GM18505 (cell line): ENCODE data around the gene TAL2.

Source experiments
- ATAC-seq: cut with Tn5 transposase; IDR thresholded peaks from one replicate; pipeline ENCODE4 v1.9.1; 2021; ENCODE audit not compliant: unreplicated experiment
- POLR2A ChIP-seq: IDR thresholded peaks from 4 replicates; pipeline ENCODE4 v1.6.1; 2011; ENCODE audit warnings: borderline replicate concordance; ENCODE audit not compliant: insufficient read depth, insufficient read length; ENCODE audit errors: extremely low read depth

Gene TAL2

DNA sequence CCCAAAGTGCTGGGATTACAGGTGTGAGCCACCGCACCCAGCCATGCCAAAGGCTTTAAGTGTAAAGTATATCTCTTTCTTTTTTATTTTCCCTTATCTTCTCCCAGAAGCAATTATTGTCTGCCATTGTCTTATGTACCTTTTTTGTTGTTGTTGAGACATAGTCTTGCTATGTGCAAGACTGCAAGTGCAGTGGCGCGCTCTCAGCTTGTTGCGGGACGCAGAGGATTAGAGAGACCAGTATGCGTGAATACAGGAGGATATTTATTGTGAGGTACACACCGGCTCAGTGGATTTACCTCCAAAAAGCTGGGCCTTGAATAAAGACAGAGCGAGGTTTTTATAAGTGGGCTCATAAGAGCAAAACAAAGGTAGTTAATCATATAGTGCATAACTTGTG, 43.9 kb downstream of the TAL2 start:
- ATAC-seq: no peak
- no peak for TF ChIP-seq POLR2A

DNA sequence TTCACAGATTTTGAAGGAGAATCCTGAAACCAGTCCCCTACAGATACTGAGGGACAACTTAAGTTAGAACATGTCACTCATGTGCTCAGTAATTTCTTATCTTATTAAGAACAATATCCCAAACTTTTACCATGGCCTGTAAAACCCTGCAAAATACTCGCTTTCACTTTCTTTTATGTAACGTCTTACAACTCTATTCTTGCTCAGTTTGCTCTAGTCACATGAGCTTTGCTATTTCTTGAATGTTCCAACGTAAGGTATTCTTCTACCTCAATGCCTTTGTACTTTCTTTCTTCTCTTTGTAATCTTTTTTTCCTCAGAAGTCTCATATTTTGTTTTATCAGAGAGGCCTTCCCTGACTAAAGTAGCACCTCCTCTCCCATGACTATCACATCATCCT, 46.1 kb downstream of the TAL2 start:
- TF ChIP-seq POLR2A: no peak
- ATAC-seq: no peak

DNA sequence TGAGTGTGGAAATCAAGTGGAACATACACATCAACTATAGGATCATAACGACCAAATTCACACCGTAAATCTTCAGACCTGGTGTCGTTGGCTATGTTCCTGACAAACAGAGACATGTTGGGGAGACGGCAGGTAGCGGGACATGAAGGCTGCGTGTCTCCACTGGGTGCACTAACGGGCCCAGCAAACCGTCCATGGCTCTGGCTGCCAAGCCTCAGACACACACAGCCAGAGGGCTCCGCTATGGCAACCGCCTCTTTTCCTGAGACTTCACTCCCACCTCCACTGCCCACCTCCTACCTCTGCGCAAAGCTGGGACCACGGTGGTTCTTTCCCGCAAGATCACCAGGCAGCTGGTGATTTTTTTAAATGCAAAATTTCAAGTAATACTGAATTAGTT, 48.4 kb downstream of the TAL2 start:
- no peak for TF ChIP-seq POLR2A
- ATAC-seq: no peak

DNA sequence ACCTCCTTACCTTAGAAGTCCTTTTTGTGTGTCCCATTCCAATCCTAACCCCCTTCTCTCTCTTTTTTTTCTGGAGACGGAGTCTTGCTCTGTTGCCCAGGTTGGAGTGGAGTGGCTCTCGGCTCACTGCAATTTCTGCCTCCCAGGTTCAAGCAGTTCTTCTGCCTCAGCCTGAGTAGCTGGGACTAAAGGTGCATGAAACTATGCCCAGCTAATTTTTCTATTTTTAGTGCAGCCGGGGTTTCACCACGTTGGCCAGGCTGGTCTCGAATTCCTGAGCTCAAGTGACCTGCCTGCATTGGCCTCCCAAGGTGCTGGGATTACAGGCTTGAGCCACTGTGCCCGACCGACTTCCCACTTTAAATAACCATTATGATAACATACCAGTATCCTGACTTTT, 49.6 kb downstream of the TAL2 start:
- no peak for ATAC-seq

DNA sequence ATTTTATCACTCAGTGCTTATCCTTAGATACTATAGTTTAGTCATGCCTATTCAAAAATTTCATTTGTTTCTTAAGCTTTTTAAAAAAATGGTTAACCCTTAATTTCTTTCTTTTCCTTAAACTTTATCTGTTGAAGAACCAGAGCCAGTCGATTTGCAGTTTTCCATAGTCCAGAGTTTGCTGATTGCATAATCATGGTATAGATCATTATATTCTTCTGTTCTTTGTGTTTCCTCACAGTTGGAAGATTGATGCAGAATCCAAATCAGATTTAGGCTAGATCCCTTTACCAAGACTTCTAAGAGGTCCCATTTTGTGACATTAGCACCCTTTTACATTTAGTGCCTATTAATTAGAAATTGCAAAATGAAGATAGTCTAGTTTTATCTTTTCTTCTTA, 50.0 kb downstream of the TAL2 start:
- no peak for TF ChIP-seq POLR2A
- ATAC-seq: no peak

More for the DNA sequence above, 49.6 kb downstream of the TAL2 start:
- no peak for TF ChIP-seq POLR2A
